ENCODE data around the gene RNF126. TPM values are rescaled to one million over a fixed set of nuclear protein-coding genes. Genes with fewer than 3 reads are reported as not detected.
A peak's percentile ranks its signal among the peaks of the same experiment; 100 is the strongest.

Gene RNF126
- total RNA-seq, 1 experiment from 2014 or later: 73.6 TPM

GRCh38 chr19:663682-664117 is 686 bp upstream of the RNF126 start:
- no peak for DNase-seq (ENCODE audit: low read depth)

GRCh38 chr19:662207-662961 is 630 bp downstream of the RNF126 start:
- no peak for DNase-seq (ENCODE audit: low read depth)

GRCh38 chr19:661427-662196 is 1.4 kb downstream of the RNF126 start:
- peak; percentile 30 for DNase-seq (ENCODE audit: low read depth)

GRCh38 chr19:660793-661426 is 2.1 kb downstream of the RNF126 start:
- no peak for DNase-seq (ENCODE audit: low read depth)

- DNase-seq (ENCODE audit: low read depth): peak; percentile 86
These were observed 3.8 kb downstream of the RNF126 start for GRCh38 chr19:658916-659839.

- DNase-seq (ENCODE audit: low read depth): no peak
These were observed 4.8 kb downstream of the RNF126 start for GRCh38 chr19:658059-658839.

GRCh38 chr19:657611-658010 is 5.4 kb downstream of the RNF126 start:
- DNase-seq (ENCODE audit: low read depth): no peak

GRCh38 chr19:656751-657559 is 6.1 kb downstream of the RNF126 start:
- peak; percentile 51 for DNase-seq (ENCODE audit: low read depth)

- no peak for DNase-seq (ENCODE audit: low read depth)
These were observed 7.3 kb downstream of the RNF126 start for GRCh38 chr19:655691-656090.

GRCh38 chr19:653425-653824 is 9.6 kb downstream of the RNF126 start:
- no peak for DNase-seq (ENCODE audit: low read depth)

- DNase-seq (ENCODE audit: low read depth): no peak
These were observed 10.3 kb downstream of the RNF126 start for GRCh38 chr19:652467-653389.

- DNase-seq (ENCODE audit: low read depth): no peak
These were observed 11.0 kb downstream of the RNF126 start for GRCh38 chr19:651991-652390.

GRCh38 chr19:651114-651818 is 11.7 kb downstream of the RNF126 start:
- DNase-seq (ENCODE audit: low read depth): no peak

GRCh38 chr19:650121-650520 is 12.9 kb downstream of the RNF126 start:
- DNase-seq (ENCODE audit: low read depth): no peak

GRCh38 chr19:648904-649801 is 13.9 kb downstream of the RNF126 start:
- no peak for DNase-seq (ENCODE audit: low read depth)

- no peak for DNase-seq (ENCODE audit: low read depth)
These were observed 14.7 kb downstream of the RNF126 start for GRCh38 chr19:648305-648704.
